Measurements from ENCODE around the gene SPDYC. TPM values are rescaled to one million over a fixed set of nuclear protein-coding genes. Genes with fewer than 3 reads are reported as not detected.

Gene SPDYC
- total and polyA plus RNA-seq, 9 of the 15 experiments (the other 6 are each of a cell fraction or from before 2014, with no cell fraction given) = 4.4 to 18.8 (median 9.2) TPM

GRCh38 chr11:65127473-65128181, 42.4 kb upstream of the SPDYC start:
- ChIA-PET CTCF (ENCODE audit: low intra/inter-chr PET ratio) (no interaction called here), POLR2A (interaction anchor here (0.6 to 4.2 kb wide), 8 partner anchors 9 to 372 kb away, joined by 3 to 20 read pairs (median 4); partner anchors contain the start of genes MALAT1, SPDYC and TM7SF2)
- Histone ChIP-seq H2AFZ (ENCODE audit: low read depth, low read length) (no peak overlapping the region), H3K27me3 (ENCODE audit: control insufficient read depth in 2 of 2, insufficient read depth in 2 of 2, low read length in 2 of 2) (no peaks in the 10 kb centered on the region), H3K79me2 (ENCODE audit: control insufficient read depth, insufficient read depth, low read length) (peaks cover 42% of the 10 kb centered on the region), H3K4me3 (no peak overlapping the region), H4K20me1 (replicated peaks; ENCODE audit: control insufficient read depth, insufficient read depth, low read length) (peaks cover 7% of the 10 kb centered on the region; the same call in 1 of the 2 replicates), H3K36me3 (ENCODE audit: control insufficient read depth, insufficient read depth, low read length) (peaks cover 85% of the 10 kb centered on the region), H3K27ac (ENCODE audit: extremely low read depth, low read depth, low read length) (no peak overlapping the region), H3K4me1 (replicated peaks in 1 of 2; ENCODE audit: control insufficient read depth in 2 of 2, insufficient read depth in 2 of 2, low read length in 2 of 2) (peaks cover 4 to 27% of the 10 kb centered on the region in 2 experiments; a peak in 4 of 5 replicates), H3K4me2 (ENCODE audit: insufficient read depth, low read length) (no peak overlapping the region), H3K9me1 (ENCODE audit: control insufficient read depth, insufficient read depth, low read length) (no peaks in the 10 kb centered on the region), H3K9ac (ENCODE audit: insufficient read depth in 1 of 2, low read depth in 2 of 2, low read length in 2 of 2) (0 out of 4 replicates have a peak overlapping the region, but pooled peaks of 1 of the 2 experiments have one; percentile 21), H3K9me3 (replicated peaks; ENCODE audit: control insufficient read depth, insufficient read depth, low read depth, low read length) (no peaks in the 10 kb centered on the region)
- intact Hi-C loops (cut with micrococcal nuclease) (no loop called here), in situ Hi-C loops (cut with MboI) (no loop called here)
- BruUV-seq (replicated peaks) = no TSS peak
- 84% methylated on average over 8 of the region's 12 CpGs for WGBS (ENCODE audit: insufficient coverage, low coverage, missing lambda C conversion rate)
- no peak for FAIRE-seq
- peak; percentile 26 for ATAC-seq
- peak in 1 of 4 experiments; percentile 18 for DNase-seq (ENCODE audit: extremely low read depth in 1 of 4, low spot score in 3 of 4)
- TF ChIP-seq, protein P1, sequence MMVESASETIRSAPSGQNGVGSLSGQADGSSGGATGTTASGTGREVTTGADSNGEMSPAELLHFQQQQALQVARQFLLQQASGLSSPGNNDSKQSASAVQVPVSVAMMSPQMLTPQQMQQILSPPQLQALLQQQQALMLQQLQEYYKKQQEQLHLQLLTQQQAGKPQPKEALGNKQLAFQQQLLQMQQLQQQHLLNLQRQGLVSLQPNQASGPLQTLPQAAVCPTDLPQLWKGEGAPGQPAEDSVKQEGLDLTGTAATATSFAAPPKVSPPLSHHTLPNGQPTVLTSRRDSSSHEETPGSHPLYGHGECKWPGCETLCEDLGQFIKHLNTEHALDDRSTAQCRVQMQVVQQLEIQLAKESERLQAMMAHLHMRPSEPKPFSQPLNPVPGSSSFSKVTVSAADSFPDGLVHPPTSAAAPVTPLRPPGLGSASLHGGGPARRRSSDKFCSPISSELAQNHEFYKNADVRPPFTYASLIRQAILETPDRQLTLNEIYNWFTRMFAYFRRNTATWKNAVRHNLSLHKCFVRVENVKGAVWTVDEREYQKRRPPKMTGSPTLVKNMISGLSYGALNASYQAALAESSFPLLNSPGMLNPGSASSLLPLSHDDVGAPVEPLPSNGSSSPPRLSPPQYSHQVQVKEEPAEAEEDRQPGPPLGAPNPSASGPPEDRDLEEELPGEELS (CRISPR knock-in tag; IDR thresholded peaks at IDR 0.05; ENCODE audit: borderline replicate concordance) = no peak
- TF ChIP-seq POLR2AphosphoS5 (IDR thresholded peaks at IDR 0.05; ENCODE audit: control insufficient read depth, insufficient read depth, low read depth, low read length) (peak; percentile 43; the same call in 1 of the 2 replicates), CHD1 (IDR thresholded peaks at IDR 0.05; ENCODE audit: low read length) (no peak), GABPA (tag; conservative IDR thresholded peaks at IDR 0.05; ENCODE audit: low read depth) (no peak), L3MBTL2 (IDR thresholded peaks at IDR 0.05) (no peak), EGR1 (conservative IDR thresholded peaks at IDR 0.05) (no peak)
- TF ChIP-seq, protein P2, sequence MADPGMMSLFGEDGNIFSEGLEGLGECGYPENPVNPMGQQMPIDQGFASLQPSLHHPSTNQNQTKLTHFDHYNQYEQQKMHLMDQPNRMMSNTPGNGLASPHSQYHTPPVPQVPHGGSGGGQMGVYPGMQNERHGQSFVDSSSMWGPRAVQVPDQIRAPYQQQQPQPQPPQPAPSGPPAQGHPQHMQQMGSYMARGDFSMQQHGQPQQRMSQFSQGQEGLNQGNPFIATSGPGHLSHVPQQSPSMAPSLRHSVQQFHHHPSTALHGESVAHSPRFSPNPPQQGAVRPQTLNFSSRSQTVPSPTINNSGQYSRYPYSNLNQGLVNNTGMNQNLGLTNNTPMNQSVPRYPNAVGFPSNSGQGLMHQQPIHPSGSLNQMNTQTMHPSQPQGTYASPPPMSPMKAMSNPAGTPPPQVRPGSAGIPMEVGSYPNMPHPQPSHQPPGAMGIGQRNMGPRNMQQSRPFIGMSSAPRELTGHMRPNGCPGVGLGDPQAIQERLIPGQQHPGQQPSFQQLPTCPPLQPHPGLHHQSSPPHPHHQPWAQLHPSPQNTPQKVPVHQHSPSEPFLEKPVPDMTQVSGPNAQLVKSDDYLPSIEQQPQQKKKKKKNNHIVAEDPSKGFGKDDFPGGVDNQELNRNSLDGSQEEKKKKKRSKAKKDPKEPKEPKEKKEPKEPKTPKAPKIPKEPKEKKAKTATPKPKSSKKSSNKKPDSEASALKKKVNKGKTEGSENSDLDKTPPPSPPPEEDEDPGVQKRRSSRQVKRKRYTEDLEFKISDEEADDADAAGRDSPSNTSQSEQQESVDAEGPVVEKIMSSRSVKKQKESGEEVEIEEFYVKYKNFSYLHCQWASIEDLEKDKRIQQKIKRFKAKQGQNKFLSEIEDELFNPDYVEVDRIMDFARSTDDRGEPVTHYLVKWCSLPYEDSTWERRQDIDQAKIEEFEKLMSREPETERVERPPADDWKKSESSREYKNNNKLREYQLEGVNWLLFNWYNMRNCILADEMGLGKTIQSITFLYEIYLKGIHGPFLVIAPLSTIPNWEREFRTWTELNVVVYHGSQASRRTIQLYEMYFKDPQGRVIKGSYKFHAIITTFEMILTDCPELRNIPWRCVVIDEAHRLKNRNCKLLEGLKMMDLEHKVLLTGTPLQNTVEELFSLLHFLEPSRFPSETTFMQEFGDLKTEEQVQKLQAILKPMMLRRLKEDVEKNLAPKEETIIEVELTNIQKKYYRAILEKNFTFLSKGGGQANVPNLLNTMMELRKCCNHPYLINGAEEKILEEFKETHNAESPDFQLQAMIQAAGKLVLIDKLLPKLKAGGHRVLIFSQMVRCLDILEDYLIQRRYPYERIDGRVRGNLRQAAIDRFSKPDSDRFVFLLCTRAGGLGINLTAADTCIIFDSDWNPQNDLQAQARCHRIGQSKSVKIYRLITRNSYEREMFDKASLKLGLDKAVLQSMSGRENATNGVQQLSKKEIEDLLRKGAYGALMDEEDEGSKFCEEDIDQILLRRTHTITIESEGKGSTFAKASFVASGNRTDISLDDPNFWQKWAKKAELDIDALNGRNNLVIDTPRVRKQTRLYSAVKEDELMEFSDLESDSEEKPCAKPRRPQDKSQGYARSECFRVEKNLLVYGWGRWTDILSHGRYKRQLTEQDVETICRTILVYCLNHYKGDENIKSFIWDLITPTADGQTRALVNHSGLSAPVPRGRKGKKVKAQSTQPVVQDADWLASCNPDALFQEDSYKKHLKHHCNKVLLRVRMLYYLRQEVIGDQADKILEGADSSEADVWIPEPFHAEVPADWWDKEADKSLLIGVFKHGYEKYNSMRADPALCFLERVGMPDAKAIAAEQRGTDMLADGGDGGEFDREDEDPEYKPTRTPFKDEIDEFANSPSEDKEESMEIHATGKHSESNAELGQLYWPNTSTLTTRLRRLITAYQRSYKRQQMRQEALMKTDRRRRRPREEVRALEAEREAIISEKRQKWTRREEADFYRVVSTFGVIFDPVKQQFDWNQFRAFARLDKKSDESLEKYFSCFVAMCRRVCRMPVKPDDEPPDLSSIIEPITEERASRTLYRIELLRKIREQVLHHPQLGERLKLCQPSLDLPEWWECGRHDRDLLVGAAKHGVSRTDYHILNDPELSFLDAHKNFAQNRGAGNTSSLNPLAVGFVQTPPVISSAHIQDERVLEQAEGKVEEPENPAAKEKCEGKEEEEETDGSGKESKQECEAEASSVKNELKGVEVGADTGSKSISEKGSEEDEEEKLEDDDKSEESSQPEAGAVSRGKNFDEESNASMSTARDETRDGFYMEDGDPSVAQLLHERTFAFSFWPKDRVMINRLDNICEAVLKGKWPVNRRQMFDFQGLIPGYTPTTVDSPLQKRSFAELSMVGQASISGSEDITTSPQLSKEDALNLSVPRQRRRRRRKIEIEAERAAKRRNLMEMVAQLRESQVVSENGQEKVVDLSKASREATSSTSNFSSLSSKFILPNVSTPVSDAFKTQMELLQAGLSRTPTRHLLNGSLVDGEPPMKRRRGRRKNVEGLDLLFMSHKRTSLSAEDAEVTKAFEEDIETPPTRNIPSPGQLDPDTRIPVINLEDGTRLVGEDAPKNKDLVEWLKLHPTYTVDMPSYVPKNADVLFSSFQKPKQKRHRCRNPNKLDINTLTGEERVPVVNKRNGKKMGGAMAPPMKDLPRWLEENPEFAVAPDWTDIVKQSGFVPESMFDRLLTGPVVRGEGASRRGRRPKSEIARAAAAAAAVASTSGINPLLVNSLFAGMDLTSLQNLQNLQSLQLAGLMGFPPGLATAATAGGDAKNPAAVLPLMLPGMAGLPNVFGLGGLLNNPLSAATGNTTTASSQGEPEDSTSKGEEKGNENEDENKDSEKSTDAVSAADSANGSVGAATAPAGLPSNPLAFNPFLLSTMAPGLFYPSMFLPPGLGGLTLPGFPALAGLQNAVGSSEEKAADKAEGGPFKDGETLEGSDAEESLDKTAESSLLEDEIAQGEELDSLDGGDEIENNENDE (IDR thresholded peaks at IDR 0.05; ENCODE audit: low read depth, low read length) = no peak
